Subcutaneous adipose tissue (tissue), 4 donors: ENCODE measurements around the gene AEBP2. TPM values are rescaled to one million over a fixed set of nuclear protein-coding genes. Genes with fewer than 3 reads are reported as not detected.

Experiments used
- CTCF ChIP-seq: fragments of 450-650 bp; IDR thresholded peaks from one replicate; pipeline ENCODE4 v1.5.1; 2016; ENCODE audit warnings: low read depth, mild to moderate bottlenecking, control low read depth, antibody characterized with exemption, moderate library complexity
- total RNA-seq, 4 donors: library from RNA; depleted of rRNA; stranded (reverse); fragments of >200 nt; gene quantifications; one replicate each; pipeline ENCODE4 v1.1.0, GENCODE V29; 2016

AEBP2 gene
- total RNA-seq, 4 donors from 2014 or later, result 35.5 to 46.0 (median 41.7) TPM

GRCh38 chr12:19451196-19451595 is 11.9 kb downstream of the AEBP2 start:
- no peak for TF ChIP-seq CTCF

GRCh38 chr12:19453961-19454360 is 14.7 kb downstream of the AEBP2 start:
- TF ChIP-seq CTCF, result no peak

GRCh38 chr12:19454837-19455236 is 15.5 kb downstream of the AEBP2 start:
- no peak for TF ChIP-seq CTCF

- no peak for TF ChIP-seq CTCF
Observed at GRCh38 chr12:19456176-19456575, 16.9 kb downstream of the AEBP2 start.

GRCh38 chr12:19457561-19457960 is 18.3 kb downstream of the AEBP2 start:
- TF ChIP-seq CTCF, result no peak

- no peak for TF ChIP-seq CTCF
Observed at GRCh38 chr12:19458733-19459132, 19.4 kb downstream of the AEBP2 start.

- no peak for TF ChIP-seq CTCF
Observed at GRCh38 chr12:19461999-19462398, 22.7 kb downstream of the AEBP2 start.

GRCh38 chr12:19462406-19462805 is 23.1 kb downstream of the AEBP2 start:
- TF ChIP-seq CTCF, result no peak
